Fibroblast of mammary gland (primary cell): ENCODE measurements around the gene NOLC1.

Experiments
- DNase-seq: peaks from one replicate; pipeline ENCODE4 v3.0.0-alpha.2; 2010; ENCODE audit warnings: low read depth
- H3K4me3 ChIP-seq: 2 replicates; pipeline ENCODE4 v1.5.1; 2011; ENCODE audit warnings: low read depth, mild to moderate bottlenecking, low read length, moderate library complexity; ENCODE audit not compliant: control insufficient read depth
- TF ChIP-seq, protein P1 (sequence below): conservative IDR thresholded peaks from 2 replicates; pipeline ENCODE4 v1.5.1; 2011; ENCODE audit warnings: low read depth, low read length, inconsistent platforms; ENCODE audit not compliant: control insufficient read depth, insufficient read depth

NOLC1 gene

DNA sequence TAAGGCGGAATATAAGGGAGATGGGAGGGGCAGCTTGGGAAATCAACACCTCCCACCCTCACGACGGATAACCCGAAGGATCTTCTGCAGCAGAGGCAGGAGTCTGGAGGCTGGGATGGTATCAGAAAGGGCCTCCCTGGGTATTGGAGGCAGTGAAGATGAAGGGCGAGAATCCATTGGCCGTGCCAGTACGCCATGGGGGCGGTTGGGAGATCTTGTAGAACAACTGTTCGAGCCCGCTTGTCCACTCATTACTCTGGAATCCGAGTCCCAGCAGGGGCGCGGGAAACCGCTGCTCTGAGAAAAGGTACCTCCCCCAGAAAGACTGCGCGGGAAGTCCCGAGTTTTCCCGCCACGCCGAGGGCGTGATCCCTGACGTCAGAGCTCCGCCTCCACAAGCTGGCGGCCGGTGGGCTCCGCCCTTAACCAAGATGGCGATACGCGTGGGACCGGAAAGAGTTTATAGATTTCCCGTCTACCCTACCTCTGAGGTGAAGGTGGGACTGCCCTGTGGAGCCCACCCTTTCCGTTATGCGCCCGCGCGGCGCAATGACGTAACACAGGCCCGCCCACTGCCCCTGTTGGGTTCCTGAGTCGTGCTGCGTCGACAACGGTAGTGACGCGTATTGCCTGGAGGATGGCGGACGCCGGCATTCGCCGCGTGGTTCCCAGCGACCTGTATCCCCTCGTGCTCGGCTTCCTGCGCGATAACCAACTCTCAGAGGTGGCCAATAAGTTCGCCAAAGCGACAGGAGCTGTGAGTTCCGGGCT, at the start of gene NOLC1:
Gene NOLC1 (plus strand): TSS at position 616 of the 771 bp plus-strand sequence. CDS start 22 bp downstream, at position 638.
- TF ChIP-seq, protein P1, sequence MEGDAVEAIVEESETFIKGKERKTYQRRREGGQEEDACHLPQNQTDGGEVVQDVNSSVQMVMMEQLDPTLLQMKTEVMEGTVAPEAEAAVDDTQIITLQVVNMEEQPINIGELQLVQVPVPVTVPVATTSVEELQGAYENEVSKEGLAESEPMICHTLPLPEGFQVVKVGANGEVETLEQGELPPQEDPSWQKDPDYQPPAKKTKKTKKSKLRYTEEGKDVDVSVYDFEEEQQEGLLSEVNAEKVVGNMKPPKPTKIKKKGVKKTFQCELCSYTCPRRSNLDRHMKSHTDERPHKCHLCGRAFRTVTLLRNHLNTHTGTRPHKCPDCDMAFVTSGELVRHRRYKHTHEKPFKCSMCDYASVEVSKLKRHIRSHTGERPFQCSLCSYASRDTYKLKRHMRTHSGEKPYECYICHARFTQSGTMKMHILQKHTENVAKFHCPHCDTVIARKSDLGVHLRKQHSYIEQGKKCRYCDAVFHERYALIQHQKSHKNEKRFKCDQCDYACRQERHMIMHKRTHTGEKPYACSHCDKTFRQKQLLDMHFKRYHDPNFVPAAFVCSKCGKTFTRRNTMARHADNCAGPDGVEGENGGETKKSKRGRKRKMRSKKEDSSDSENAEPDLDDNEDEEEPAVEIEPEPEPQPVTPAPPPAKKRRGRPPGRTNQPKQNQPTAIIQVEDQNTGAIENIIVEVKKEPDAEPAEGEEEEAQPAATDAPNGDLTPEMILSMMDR = no peak
- peak within 1 kb of the TSS; percentile 99 for H3K4me3 ChIP-seq
- peak; percentile 99 for DNase-seq

DNA sequence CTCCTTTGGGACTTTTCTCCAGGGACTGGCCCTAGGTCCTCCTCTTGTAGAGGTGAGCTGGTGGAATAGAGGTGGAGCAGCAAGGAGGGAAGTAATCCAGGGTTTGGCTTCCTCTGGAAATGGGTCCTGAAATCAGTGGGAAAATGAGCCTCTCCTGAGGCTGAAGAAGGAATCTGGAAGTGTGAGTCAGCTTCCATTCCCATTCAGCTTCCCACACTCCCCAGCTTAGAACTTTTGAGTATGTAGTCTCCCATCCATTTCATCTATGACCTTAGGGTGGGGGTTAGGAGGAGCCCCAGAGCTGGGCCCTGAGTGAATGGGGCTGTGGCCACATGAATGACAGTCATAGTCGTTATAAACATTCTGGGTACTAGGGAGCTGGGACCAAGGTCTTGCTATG, 49.8 kb upstream of the NOLC1 start:
- no peak overlapping the region for H3K4me3 ChIP-seq
- peak; percentile 21 for DNase-seq
- TF ChIP-seq, protein P1 = no peak

DNA sequence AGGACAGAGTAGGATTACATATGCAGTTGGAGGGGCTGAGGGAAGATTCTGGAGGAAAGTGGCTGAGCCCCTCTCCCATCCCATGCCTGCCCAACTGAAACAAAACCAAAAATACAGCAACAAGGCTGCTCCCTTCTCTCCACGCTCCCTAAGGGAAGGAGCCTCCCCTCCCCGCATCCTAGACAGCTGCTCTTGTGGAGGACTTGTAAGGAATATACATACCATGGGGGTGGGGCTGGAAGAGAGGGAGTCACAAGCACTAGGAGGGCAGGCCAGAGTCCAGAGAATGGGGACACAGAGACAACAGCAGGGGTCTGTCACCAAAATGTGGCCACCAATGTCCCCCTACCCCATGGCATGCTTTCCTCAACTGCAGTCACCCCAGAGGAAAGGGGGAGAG, 45.2 kb upstream of the NOLC1 start:
- DNase-seq = no peak
- H3K4me3 ChIP-seq = no peak overlapping the region
- TF ChIP-seq, protein P1 = no peak

DNA sequence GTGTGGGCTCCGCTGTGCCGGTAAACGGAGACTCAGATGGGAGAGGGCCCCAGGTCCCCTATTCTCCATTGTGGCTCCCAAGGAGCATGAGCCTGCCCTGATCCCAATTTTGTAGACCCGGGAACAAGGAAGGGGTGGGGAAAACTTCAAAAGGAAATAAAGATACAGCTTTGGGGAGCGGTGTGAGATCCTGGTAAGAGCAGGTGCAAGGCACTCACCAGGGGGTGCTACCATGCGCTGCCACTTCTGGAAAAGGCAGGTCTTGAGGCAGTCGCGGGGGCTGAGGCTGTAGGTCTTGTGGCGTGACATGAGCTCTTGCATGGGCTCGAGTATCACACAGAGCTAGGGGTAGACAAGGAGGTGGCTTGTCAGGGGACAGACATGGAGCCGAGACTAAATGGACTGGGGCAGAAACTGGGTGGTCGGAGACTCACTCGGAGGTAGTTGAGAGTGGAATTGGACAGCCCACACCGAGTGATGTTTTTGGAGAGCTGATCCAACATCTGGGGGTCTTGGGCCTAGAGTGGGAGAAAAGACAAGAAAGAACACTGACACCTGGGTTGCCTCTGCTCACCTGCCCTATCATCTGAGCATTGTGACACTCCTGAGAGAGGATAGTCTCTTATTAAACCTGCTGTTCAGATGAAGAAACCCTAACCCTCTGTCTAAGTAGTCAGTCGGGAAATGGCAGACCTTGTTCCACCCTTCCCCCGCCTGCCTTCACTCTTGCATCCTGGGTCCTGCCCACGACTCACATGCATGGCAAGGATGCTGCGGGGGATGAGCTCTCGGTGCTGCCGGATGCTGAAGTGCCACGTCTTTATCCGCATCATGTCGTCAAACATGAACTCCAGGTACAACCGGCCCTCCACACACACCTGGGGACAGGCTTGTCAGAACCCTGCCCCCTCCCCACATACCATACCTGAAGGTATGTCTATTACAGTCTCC, 42.7 kb upstream of the NOLC1 start:
- DNase-seq = no peak
- TF ChIP-seq, protein P1 = no peak
- no peak overlapping the region for H3K4me3 ChIP-seq

DNA sequence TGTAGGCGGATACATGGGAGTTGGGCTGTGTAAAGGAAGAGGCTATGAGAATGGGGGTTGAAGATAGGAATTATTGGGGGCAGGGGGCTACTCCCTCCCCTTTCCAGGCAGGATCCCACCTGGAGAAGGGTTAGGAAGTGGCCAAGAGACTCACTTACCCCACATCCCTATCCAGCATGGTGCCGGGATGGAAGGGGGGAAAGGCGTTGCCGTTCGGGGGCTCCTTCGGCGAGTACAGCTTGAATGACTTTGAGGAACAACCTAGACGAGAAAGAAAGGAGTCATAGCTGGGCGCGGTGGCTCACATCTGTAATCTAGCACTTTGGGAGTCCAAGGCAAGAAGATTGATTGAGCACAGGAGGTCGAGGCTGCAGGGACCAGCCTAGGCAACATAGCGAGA, 40.9 kb upstream of the NOLC1 start:
- no peak overlapping the region for H3K4me3 ChIP-seq
- no peak for DNase-seq
- TF ChIP-seq, protein P1 = no peak

DNA sequence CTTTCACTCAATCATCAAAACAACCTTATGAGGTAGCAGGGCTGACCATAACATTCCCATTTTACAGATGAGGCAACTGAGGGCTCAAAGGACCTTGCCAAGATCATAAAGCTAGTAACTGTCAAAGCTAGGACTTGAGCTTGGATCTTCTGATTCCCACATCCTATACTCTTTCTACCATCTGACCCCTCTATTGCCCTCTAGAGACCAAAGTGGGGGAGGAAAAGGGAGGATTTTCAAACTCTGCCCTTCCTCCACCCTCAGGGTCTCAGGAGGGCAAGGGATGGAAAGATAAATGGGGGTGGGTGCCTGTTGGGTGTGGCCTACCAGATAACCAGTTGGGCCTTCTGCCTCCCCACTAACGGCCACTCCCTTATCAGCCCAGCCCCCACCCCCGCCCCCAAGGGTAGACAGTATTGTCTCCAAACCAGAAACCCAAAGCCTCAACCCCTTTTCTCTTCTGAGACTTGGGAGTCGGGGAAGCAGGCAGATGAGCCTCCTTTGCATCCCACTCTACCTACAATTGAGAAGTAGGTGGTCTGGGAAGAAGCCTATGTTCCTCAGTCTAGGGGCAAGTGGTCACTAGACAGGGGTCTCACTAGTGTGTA, 39.9 kb upstream of the NOLC1 start:
- DNase-seq = no peak
- no peak overlapping the region for H3K4me3 ChIP-seq
- TF ChIP-seq, protein P1 = peak; percentile 24
